H1 (cell line): ENCODE results near the gene THBS3. TPM values are rescaled to one million over a fixed set of nuclear protein-coding genes. Genes with fewer than 3 reads are reported as not detected.

Source experiments
- CTCF ChIA-PET: fragments of 300-600 bp; sonication (Branson Sonifier 250); formaldehyde crosslinking; loops from one replicate; lab custom pipeline; 2021; ENCODE audit not compliant: partially characterized antibody; lab: Charles Lee
- POLR2A ChIA-PET: fragments of 300-600 bp; sonication (Branson Sonifier 250); formaldehyde crosslinking; loops from one replicate; lab custom pipeline; 2021; ENCODE audit warnings: inconsistent platforms; ENCODE audit not compliant: partially characterized antibody; lab: Charles Lee
- DNase-seq, 2 experiments: peaks; one replicate each; pipeline versions ENCODE4 v3.0.0 to v3.0.0-alpha.2; 2010 to 2022; ENCODE audit warnings: low spot score in 2 of 2, low read depth in 1 of 2, mixed read lengths in 1 of 2
- FAIRE-seq: peaks from 2 replicates; lab custom pipeline; 2011; peaks lifted over from hg19 to GRCh38; lab: Jason Lieb, UNC
- H2AFZ ChIP-seq: 2 replicates; pipeline ENCODE4 v1.8.1; 2012; ENCODE audit warnings: low read length, inconsistent platforms
- H2AK5ac ChIP-seq: 2 replicates; pipeline ENCODE4 v1.6.1; 2013; ENCODE audit warnings: low read depth, low read length
- H2BK120ac ChIP-seq: replicated peaks from 2 replicates; pipeline ENCODE3; 2013; ENCODE audit warnings: low read depth, low read length, inconsistent platforms
- H2BK12ac ChIP-seq: 2 replicates; pipeline ENCODE4 v1.6.1; 2013; ENCODE audit warnings: low read depth, low read length
- H2BK15ac ChIP-seq: 2 replicates; pipeline ENCODE4 v1.6.1; 2013; ENCODE audit warnings: low read length
- H2BK20ac ChIP-seq: 2 replicates; pipeline ENCODE4 v1.6.1; 2013; ENCODE audit warnings: low read length
- H2BK5ac ChIP-seq: 2 replicates; pipeline ENCODE4 v1.6.1; 2013; ENCODE audit warnings: low read depth, low read length
- H3K14ac ChIP-seq: 2 replicates; pipeline ENCODE4 v1.6.1; 2013; ENCODE audit warnings: inconsistent platforms; ENCODE audit not compliant: insufficient read length
- H3K18ac ChIP-seq: 2 replicates; pipeline ENCODE4 v1.6.1; 2013; ENCODE audit warnings: low read length; ENCODE audit errors: extremely low read depth
- H3K23ac ChIP-seq: 2 replicates; pipeline ENCODE4 v1.6.1; 2013; ENCODE audit warnings: inconsistent platforms; ENCODE audit not compliant: insufficient read length
- H3K23me2 ChIP-seq: 2 replicates; pipeline ENCODE4 v1.6.1; 2013; ENCODE audit warnings: low read depth, low read length
- H3K27ac ChIP-seq: 2 replicates; pipeline ENCODE4 v1.6.1; 2011; ENCODE audit warnings: low read depth, low read length, inconsistent platforms
- H3K27me3 ChIP-seq, 4 experiments: replicated peaks in 1 of 4; 1 replicate in 1 of 4; 2 replicates in 3 of 4; pipeline versions ENCODE4 v1.6.1 to v1.8.1; 2011 to 2013; ENCODE audit warnings: low read length in 3 of 4, mild to moderate bottlenecking in 3 of 4, inconsistent platforms in 2 of 4, mixed read lengths in 2 of 4, moderate library complexity in 1 of 4; ENCODE audit not compliant: control insufficient read depth in 3 of 4, insufficient read depth in 3 of 4; ENCODE audit errors: extremely low read depth in 1 of 4
- H3K36me3 ChIP-seq, 4 experiments: 2 replicates each; pipeline versions ENCODE4 v1.6.1 to v1.8.1; 2011 to 2013; ENCODE audit warnings: mild to moderate bottlenecking in 4 of 4, low read length in 3 of 4, moderate library complexity in 2 of 4, control low read depth in 1 of 4, inconsistent platforms in 1 of 4; ENCODE audit not compliant: insufficient read depth in 4 of 4, control insufficient read depth in 2 of 4
- H3K4ac ChIP-seq: replicated peaks from 2 replicates; pipeline ENCODE3; 2013; ENCODE audit warnings: low read length, low read depth, mixed read lengths, inconsistent platforms; ENCODE audit not compliant: insufficient read length
- H3K4me1 ChIP-seq, 4 experiments: replicated peaks in 1 of 4; 1 replicate in 1 of 4; 2 replicates in 3 of 4; pipeline versions ENCODE4 v1.6.1 to v1.8.1; 2011 to 2013; ENCODE audit warnings: low read length in 3 of 4, inconsistent platforms in 2 of 4, mixed read lengths in 1 of 4; ENCODE audit not compliant: insufficient read depth in 4 of 4, control insufficient read depth in 3 of 4
- H3K4me2 ChIP-seq, 2 experiments: 2 replicates each; pipeline versions ENCODE4 v1.6.1 to v1.8.1; 2011 to 2013; ENCODE audit warnings: low read depth in 2 of 2, low read length in 2 of 2, control low read depth in 1 of 2, inconsistent platforms in 1 of 2, mild to moderate bottlenecking in 1 of 2; ENCODE audit not compliant: insufficient read depth in 1 of 2
- H3K4me3 ChIP-seq, 4 experiments: fragments of 200-600, 300-600 bp in 1 of 4; sonication (generic), shearing (Covaris generic), sonication (Bioruptor Twin) in 1 of 4; 2 replicates each; pipeline versions ENCODE4 v1.5.1 to v1.8.1; 2011 to 2016; ENCODE audit warnings: low read length in 4 of 4, low read depth in 3 of 4, control low read depth in 2 of 4, inconsistent platforms in 2 of 4, mild to moderate bottlenecking in 2 of 4, mixed read lengths in 1 of 4, moderate library complexity in 1 of 4; ENCODE audit not compliant: insufficient read depth in 2 of 4; ENCODE audit errors: extremely low read depth in 1 of 4
- H3K56ac ChIP-seq: replicated peaks from 2 replicates; pipeline ENCODE3; 2013; ENCODE audit warnings: low read depth, mild to moderate bottlenecking, mixed read lengths, low read length, inconsistent platforms; ENCODE audit not compliant: insufficient read length
- H3K79me1 ChIP-seq: 2 replicates; pipeline ENCODE4 v1.6.1; 2013; ENCODE audit warnings: low read depth, low read length, control low read depth
- H3K79me2 ChIP-seq, 2 experiments: 2 replicates each; pipeline versions ENCODE4 v1.6.1 to v1.8.1; 2012 to 2013; ENCODE audit warnings: low read length in 2 of 2, mild to moderate bottlenecking in 2 of 2, inconsistent platforms in 1 of 2; ENCODE audit not compliant: insufficient read depth in 2 of 2, control insufficient read depth in 1 of 2
- H3K9ac ChIP-seq, 4 experiments: replicated peaks in 1 of 4; 1 replicate in 1 of 4; 2 replicates in 3 of 4; pipeline versions ENCODE4 v1.6.1 to v1.8.1; 2011 to 2013; ENCODE audit warnings: low read depth in 3 of 4, low read length in 3 of 4, control low read depth in 2 of 4, mild to moderate bottlenecking in 2 of 4, moderate library complexity in 2 of 4, inconsistent platforms in 1 of 4; ENCODE audit errors: extremely low read depth in 1 of 4
- H3K9me3 ChIP-seq, 2 experiments: 2 replicates each; pipeline versions ENCODE4 v1.6.1 to v1.8.1; 2012 to 2013; ENCODE audit warnings: mild to moderate bottlenecking in 2 of 2, moderate library complexity in 2 of 2, control low read depth in 1 of 2, inconsistent platforms in 1 of 2, low read depth in 1 of 2, low read length in 1 of 2, mixed read lengths in 1 of 2; ENCODE audit not compliant: insufficient read depth in 2 of 2
- H4K20me1 ChIP-seq, 2 experiments: replicated peaks in 1 of 2; 2 replicates each; pipeline versions ENCODE3 to v1.8.1; 2011 to 2013; ENCODE audit warnings: inconsistent platforms in 2 of 2, low read length in 2 of 2, mild to moderate bottlenecking in 1 of 2; ENCODE audit not compliant: insufficient read depth in 2 of 2, control insufficient read depth in 1 of 2
- H4K5ac ChIP-seq: 2 replicates; pipeline ENCODE4 v1.6.1; 2013; ENCODE audit warnings: low read length, low read depth, mixed read lengths, inconsistent platforms; ENCODE audit not compliant: insufficient read length
- H4K8ac ChIP-seq: 2 replicates; pipeline ENCODE4 v1.8.0; 2013; ENCODE audit warnings: mild to moderate bottlenecking, moderate library complexity, low read length, inconsistent platforms; ENCODE audit not compliant: insufficient read depth; ENCODE audit errors: extremely low read depth
- H4K91ac ChIP-seq: replicated peaks from 2 replicates; pipeline ENCODE3; 2013; ENCODE audit warnings: low read length, mixed read lengths, inconsistent platforms; ENCODE audit not compliant: insufficient read length
- CBX8 ChIP-seq: fragments of 300-800, 300-1000 bp; sonication (generic); IDR thresholded peaks from 2 replicates; pipeline ENCODE4 v1.7.1; 2016; ENCODE audit warnings: low read depth, low read length, borderline replicate concordance
- CHD1 ChIP-seq: IDR thresholded peaks from 2 replicates; pipeline ENCODE4 v1.6.1; 2012; ENCODE audit warnings: low read depth, low read length, improper control_type of control experiment
- GABPA ChIP-seq: IDR thresholded peaks from 2 replicates; pipeline ENCODE4 v1.6.1; 2011; ENCODE audit warnings: mild to moderate bottlenecking, low read length, moderate library complexity, borderline replicate concordance; ENCODE audit not compliant: insufficient read depth
- HDAC2 ChIP-seq, 2 experiments: fragments of 300-600 bp in 1 of 2; sonication (generic) in 1 of 2; IDR thresholded peaks; 2 replicates each; pipeline ENCODE4 v1.6.1; 2011 to 2012; ENCODE audit warnings: low read depth in 2 of 2, low read length in 2 of 2, mild to moderate bottlenecking in 2 of 2, moderate library complexity in 2 of 2, borderline replicate concordance in 1 of 2, inconsistent platforms in 1 of 2
- MAX ChIP-seq: IDR thresholded peaks from 2 replicates; pipeline ENCODE4 v1.6.1; 2012; ENCODE audit warnings: inconsistent platforms
- RFX5 ChIP-seq: IDR thresholded peaks from 2 replicates; pipeline ENCODE4 v1.6.1; 2011; ENCODE audit warnings: low read depth, low read length, improper control_type of control experiment, borderline replicate concordance
- SAP30 ChIP-seq: fragments of 300-600 bp; sonication (generic); IDR thresholded peaks from 2 replicates; pipeline ENCODE4 v1.7.1; 2012; ENCODE audit warnings: low read length, moderate library complexity, mild to moderate bottlenecking, inconsistent platforms; ENCODE audit not compliant: insufficient read depth, insufficient replicate concordance
- SP2 ChIP-seq: IDR thresholded peaks from 2 replicates; pipeline ENCODE4 v1.6.1; 2012; ENCODE audit warnings: mild to moderate bottlenecking, low read length, inconsistent platforms
- TCF12 ChIP-seq: IDR thresholded peaks from 2 replicates; pipeline ENCODE4 v1.6.1; 2011; ENCODE audit warnings: low read depth, mild to moderate bottlenecking, low read length
- WGBS, 2 experiments: shearing (Covaris generic) in 1 of 2; methylation state at CpG; one replicate each; pipeline versions ENCODE4 v1.1.6 to v1.1.7; 2013 to 2015; ENCODE audit warnings: low lambda C conversion rate in 2 of 2, mixed read lengths in 2 of 2, inconsistent platforms in 1 of 2, low coverage in 1 of 2, missing lambda C conversion rate in 1 of 2; ENCODE audit not compliant: insufficient replicate concordance in 2 of 2, insufficient coverage in 1 of 2, insufficient read length in 1 of 2; ENCODE audit errors: extremely low coverage in 1 of 2, missing lambda C conversion rate in 1 of 2; 5-methylcytosine and 5-hydroxymethylcytosine counted together
- polyA plus RNA-seq, 7 experiments: library from polyadenylated mRNA; depleted of rRNA in 3 of 7; stranded (reverse) in 5 of 7; unstranded in 2 of 7; fragments of >200 nt in 5 of 7; fragments of 200-250 nt in 2 of 7; gene quantifications; 1 replicate in 5 of 7; 2 replicates in 1 of 7; 4 replicates in 1 of 7; pipeline versions ENCODE4 v1.2.1 to v1.2.3, GENCODE V29; 2011 to 2013; ENCODE audit warnings: missing spikeins in 2 of 7, mixed read lengths in 2 of 7
- total RNA-seq: library from RNA; stranded (reverse); fragmentation: NEBNext Ultra II Directional; extraction: Animal tissue kit (Norgen Biotek cat#: 25700); gene quantifications from 2 replicates; pipeline ENCODE4 v1.2.1, GENCODE V29; 2021

THBS3 gene
- total and polyA plus RNA-seq, 2 of the 8 experiments (the other 6 are each of a cell fraction or from before 2014, with no cell fraction given): 3.0 to 3.5 TPM

GRCh38 chr1:155175281-155175926 is 32.3 kb downstream of the THBS3 start:
- Histone ChIP-seq H3K27me3 (no peaks in the 10 kb centered on the region), H3K4me2 (peak overlapping the region; percentile 37 to 90), H3K79me2 (peaks cover 0 to 16% of the 10 kb centered on the region in 2 experiments; a peak in 2 of 4 replicates), H3K23me2 (peaks cover 10% of the 10 kb centered on the region; the same call in 1 of the 2 replicates), H3K4me3 (peak overlapping the region; percentile 70 to 95 (median 86)), H2AK5ac (no peak overlapping the region; the same call in 1 of the 2 replicates), H2BK20ac (no peak overlapping the region; the same call in none of the 2 replicates), H3K36me3 (peaks cover 15 to 36% (median 30%) of the 10 kb centered on the region in 4 experiments), H2BK120ac (peak overlapping the region; percentile 1), H2BK5ac (peak overlapping the region; percentile 84; the same call in 1 of the 2 replicates), H3K9ac (no peak overlapping the region), H4K91ac (no peak overlapping the region), H3K4ac (peak overlapping the region; percentile 79), H3K14ac (no peak overlapping the region), H4K8ac (0 out of 2 replicates have a peak overlapping the region, but pooled peaks have one; percentile 25), H3K79me1 (no peaks in the 10 kb centered on the region; the same call in 1 of the 2 replicates), H2BK12ac (peak overlapping the region; percentile 97; the same call in 1 of the 2 replicates), H4K20me1 (peaks cover 8 to 10% of the 10 kb centered on the region in 2 experiments), H2BK15ac (peak overlapping the region; percentile 19; the same call in 1 of the 2 replicates), H3K56ac (no peak overlapping the region), H3K4me1 (peaks cover 3 to 23% (median 8%) of the 10 kb centered on the region in 4 experiments; a peak in 6 of 7 replicates), H3K27ac (no peak overlapping the region), H2AFZ (no peak overlapping the region), H3K23ac (no peak overlapping the region), H3K9me3 (no peaks in the 10 kb centered on the region), H3K18ac (peak overlapping the region; percentile 2; the same call in 1 of the 2 replicates), H4K5ac (peak overlapping the region; percentile 9)
- POLR2A ChIA-PET: interaction anchor here (0.6 to 20.5 kb wide), 13 partner anchors 9 to 283 kb away, joined by 3 to 512 read pairs (median 3); partner anchors contain the start of genes MTX1 and THBS3
- no peak for FAIRE-seq
- CTCF ChIA-PET: interaction anchor here (0.7 to 12.4 kb wide), 27 partner anchors 9 to 417 kb away, joined by 3 to 215 read pairs (median 4); partner anchors contain the start of genes ADAM15, DPM3, EFNA1 and SLC50A1
- TF ChIP-seq CBX8: no peak
- no peak for TF ChIP-seq GABPA
- no peak for TF ChIP-seq HDAC2 (IDR thresholded peaks at IDR 0.05; ENCODE audit: borderline replicate concordance in 1 of 2, low read depth in 2 of 2, low read length in 2 of 2)
- no peak for TF ChIP-seq TCF12
- no peak for TF ChIP-seq MAX
- TF ChIP-seq RFX5: no peak
- TF ChIP-seq SP2: no peak
- TF ChIP-seq SAP30: no peak
- no peak for TF ChIP-seq CHD1
- WGBS, 2 experiments: 88% methylated on average over 11 of the region's 12 CpGs; no CpG with 5 or more reads in 1 of the 2 experiments
- no peak for DNase-seq
